ENCODE results near the gene ZDHHC17. TPM values are rescaled to one million over a fixed set of nuclear protein-coding genes. Genes with fewer than 3 reads are reported as not detected.

The ZDHHC17 gene
- total RNA-seq, 1 donor from 2014 or later = 23.3 TPM

- peaks cover 16% of the 10 kb centered on the region for H3K36me3 Mint-ChIP-seq (ENCODE audit: low read depth)
- no peaks in the 10 kb centered on the region for H3K27me3 Mint-ChIP-seq (ENCODE audit: insufficient read depth)
- H3K4me3 Mint-ChIP-seq = no peak overlapping the region
- peaks cover 6% of the 10 kb centered on the region for H3K4me1 Mint-ChIP-seq (ENCODE audit: low read depth)
- peaks cover 11% of the 10 kb centered on the region for H3K9me3 Mint-ChIP-seq
- intact Hi-C loops (cut with micrococcal nuclease) = no loop called here
- no peak overlapping the region for H3K27ac Mint-ChIP-seq
- DNase-seq (ENCODE audit: low spot score) = no peak
Measured at GRCh38 chr12:76804435-76804976, 40.6 kb downstream of the ZDHHC17 start.

GRCh38 chr12:76810671-76811419 lies 46.9 kb downstream of the ZDHHC17 start:
- intact Hi-C loops (cut with micrococcal nuclease) = no loop called here
- DNase-seq (ENCODE audit: low spot score) = no peak
- Mint-ChIP-seq H3K4me1 (ENCODE audit: low read depth) (no peaks in the 10 kb centered on the region), H3K9me3 (no peaks in the 10 kb centered on the region), H3K36me3 (ENCODE audit: low read depth) (peaks cover 5% of the 10 kb centered on the region), H3K27me3 (ENCODE audit: insufficient read depth) (no peaks in the 10 kb centered on the region), H3K27ac (no peak overlapping the region), H3K4me3 (no peak overlapping the region)

GRCh38 chr12:76811976-76812375 lies 48.1 kb downstream of the ZDHHC17 start:
- Mint-ChIP-seq H3K36me3 (ENCODE audit: low read depth) (peaks cover 5% of the 10 kb centered on the region), H3K4me3 (no peak overlapping the region)

GRCh38 chr12:76813265-76813664 lies 49.4 kb downstream of the ZDHHC17 start:
- intact Hi-C loops (cut with micrococcal nuclease) = no loop called here

More at GRCh38 chr12:76811976-76812375, 48.1 kb downstream of the ZDHHC17 start:
- DNase-seq (ENCODE audit: low spot score) = no peak
- intact Hi-C loops (cut with micrococcal nuclease) = no loop called here
- no peak overlapping the region for H3K27ac Mint-ChIP-seq
- no peaks in the 10 kb centered on the region for H3K4me1 Mint-ChIP-seq (ENCODE audit: low read depth)
- H3K9me3 Mint-ChIP-seq = no peaks in the 10 kb centered on the region
- H3K27me3 Mint-ChIP-seq (ENCODE audit: insufficient read depth) = no peaks in the 10 kb centered on the region

GRCh38 chr12:76813972-76814371 lies 50.1 kb downstream of the ZDHHC17 start:
- intact Hi-C loops (cut with micrococcal nuclease) = no loop called here
- Mint-ChIP-seq H3K36me3 (ENCODE audit: low read depth) (peaks cover 5% of the 10 kb centered on the region), H3K4me3 (no peak overlapping the region), H3K27me3 (ENCODE audit: insufficient read depth) (no peaks in the 10 kb centered on the region), H3K9me3 (no peaks in the 10 kb centered on the region), H3K4me1 (ENCODE audit: low read depth) (no peaks in the 10 kb centered on the region), H3K27ac (no peak overlapping the region)
- DNase-seq (ENCODE audit: low spot score) = no peak

More at GRCh38 chr12:76813265-76813664, 49.4 kb downstream of the ZDHHC17 start:
- peaks cover 5% of the 10 kb centered on the region for H3K36me3 Mint-ChIP-seq (ENCODE audit: low read depth)
- H3K9me3 Mint-ChIP-seq = no peaks in the 10 kb centered on the region
- no peaks in the 10 kb centered on the region for H3K4me1 Mint-ChIP-seq (ENCODE audit: low read depth)
- H3K27me3 Mint-ChIP-seq (ENCODE audit: insufficient read depth) = no peaks in the 10 kb centered on the region
- no peak overlapping the region for H3K4me3 Mint-ChIP-seq
- no peak overlapping the region for H3K27ac Mint-ChIP-seq
- no peak for DNase-seq (ENCODE audit: low spot score)

- Mint-ChIP-seq H3K27me3 (ENCODE audit: insufficient read depth) (no peaks in the 10 kb centered on the region), H3K9me3 (no peaks in the 10 kb centered on the region), H3K27ac (no peak overlapping the region), H3K4me3 (no peak overlapping the region), H3K36me3 (ENCODE audit: low read depth) (no peaks in the 10 kb centered on the region), H3K4me1 (ENCODE audit: low read depth) (no peaks in the 10 kb centered on the region)
- no peak for DNase-seq (ENCODE audit: low spot score)
- intact Hi-C loops (cut with micrococcal nuclease) = no loop called here
Measured at GRCh38 chr12:76820888-76821482, 57.1 kb downstream of the ZDHHC17 start.

GRCh38 chr12:76830436-76830835 lies 66.5 kb downstream of the ZDHHC17 start:
- no peaks in the 10 kb centered on the region for H3K27me3 Mint-ChIP-seq (ENCODE audit: insufficient read depth)
- intact Hi-C loops (cut with micrococcal nuclease) = no loop called here
- H3K9me3 Mint-ChIP-seq = no peaks in the 10 kb centered on the region
- peaks cover 11% of the 10 kb centered on the region for H3K36me3 Mint-ChIP-seq (ENCODE audit: low read depth)
- no peak overlapping the region for H3K4me3 Mint-ChIP-seq
- no peak for DNase-seq (ENCODE audit: low spot score)
- H3K27ac Mint-ChIP-seq = no peak overlapping the region
- no peaks in the 10 kb centered on the region for H3K4me1 Mint-ChIP-seq (ENCODE audit: low read depth)

GRCh38 chr12:76836633-76837032 lies 72.7 kb downstream of the ZDHHC17 start:
- DNase-seq (ENCODE audit: low spot score) = no peak
- Mint-ChIP-seq H3K4me3 (no peak overlapping the region), H3K27me3 (ENCODE audit: insufficient read depth) (no peaks in the 10 kb centered on the region), H3K27ac (no peak overlapping the region), H3K9me3 (no peaks in the 10 kb centered on the region), H3K36me3 (ENCODE audit: low read depth) (peaks cover 2% of the 10 kb centered on the region), H3K4me1 (ENCODE audit: low read depth) (no peaks in the 10 kb centered on the region)
- intact Hi-C loops (cut with micrococcal nuclease) = no loop called here

- H3K9me3 Mint-ChIP-seq = no peaks in the 10 kb centered on the region
- H3K4me3 Mint-ChIP-seq = no peak overlapping the region
- H3K27me3 Mint-ChIP-seq (ENCODE audit: insufficient read depth) = no peaks in the 10 kb centered on the region
- H3K36me3 Mint-ChIP-seq (ENCODE audit: low read depth) = peaks cover 14% of the 10 kb centered on the region
- DNase-seq (ENCODE audit: low spot score) = no peak
- no peaks in the 10 kb centered on the region for H3K4me1 Mint-ChIP-seq (ENCODE audit: low read depth)
- intact Hi-C loops (cut with micrococcal nuclease) = no loop called here
- H3K27ac Mint-ChIP-seq = no peak overlapping the region
Measured at GRCh38 chr12:76847260-76847659, 83.3 kb downstream of the ZDHHC17 start.

GRCh38 chr12:76848132-76848531 lies 84.2 kb downstream of the ZDHHC17 start:
- H3K36me3 Mint-ChIP-seq (ENCODE audit: low read depth) = peaks cover 14% of the 10 kb centered on the region

GRCh38 chr12:76852106-76852505 lies 88.2 kb downstream of the ZDHHC17 start:
- H3K9me3 Mint-ChIP-seq = no peaks in the 10 kb centered on the region
- no peaks in the 10 kb centered on the region for H3K27me3 Mint-ChIP-seq (ENCODE audit: insufficient read depth)
- H3K4me1 Mint-ChIP-seq (ENCODE audit: low read depth) = no peaks in the 10 kb centered on the region
- no peak overlapping the region for H3K27ac Mint-ChIP-seq
- intact Hi-C loops (cut with micrococcal nuclease) = no loop called here
- no peak overlapping the region for H3K4me3 Mint-ChIP-seq
- DNase-seq (ENCODE audit: low spot score) = no peak
- H3K36me3 Mint-ChIP-seq (ENCODE audit: low read depth) = peaks cover 17% of the 10 kb centered on the region

More at GRCh38 chr12:76848132-76848531, 84.2 kb downstream of the ZDHHC17 start:
- intact Hi-C loops (cut with micrococcal nuclease) = no loop called here
- no peaks in the 10 kb centered on the region for H3K9me3 Mint-ChIP-seq
- no peaks in the 10 kb centered on the region for H3K4me1 Mint-ChIP-seq (ENCODE audit: low read depth)
- H3K4me3 Mint-ChIP-seq = no peak overlapping the region
- H3K27ac Mint-ChIP-seq = no peak overlapping the region
- no peaks in the 10 kb centered on the region for H3K27me3 Mint-ChIP-seq (ENCODE audit: insufficient read depth)
- DNase-seq (ENCODE audit: low spot score) = no peak

GRCh38 chr12:76855271-76855670 lies 91.4 kb downstream of the ZDHHC17 start:
- DNase-seq (ENCODE audit: low spot score) = no peak
- peaks cover 15% of the 10 kb centered on the region for H3K36me3 Mint-ChIP-seq (ENCODE audit: low read depth)
- intact Hi-C loops (cut with micrococcal nuclease) = no loop called here
- H3K27me3 Mint-ChIP-seq (ENCODE audit: insufficient read depth) = no peaks in the 10 kb centered on the region
- no peaks in the 10 kb centered on the region for H3K9me3 Mint-ChIP-seq
- no peak overlapping the region for H3K27ac Mint-ChIP-seq
- no peaks in the 10 kb centered on the region for H3K4me1 Mint-ChIP-seq (ENCODE audit: low read depth)
- H3K4me3 Mint-ChIP-seq = no peak overlapping the region

- no peak overlapping the region for H3K4me3 Mint-ChIP-seq
- H3K27ac Mint-ChIP-seq = no peak overlapping the region
- no peaks in the 10 kb centered on the region for H3K4me1 Mint-ChIP-seq (ENCODE audit: low read depth)
- no peaks in the 10 kb centered on the region for H3K27me3 Mint-ChIP-seq (ENCODE audit: insufficient read depth)
- intact Hi-C loops (cut with micrococcal nuclease) = no loop called here
- peaks cover 11% of the 10 kb centered on the region for H3K36me3 Mint-ChIP-seq (ENCODE audit: low read depth)
- H3K9me3 Mint-ChIP-seq = no peaks in the 10 kb centered on the region
- no peak for DNase-seq (ENCODE audit: low spot score)
Measured at GRCh38 chr12:76856018-76856644, 92.2 kb downstream of the ZDHHC17 start.

Data from activated T-helper 1 cell treated with anti-CD3 and anti-CD28 coated beads, Interleukin-12 subunit alpha, Interleukin-12 subunit beta, Interleukin-2, Interleukin-4 antibody, amounts not matched to agents 30 ng/mL and 10 ng/mL and 1 ng/mL, durations not matched to agents 14 hours and 24 hours and 36 hours (primary cell).